HL-60/S4 (cell line): ENCODE results near the gene DPF1.

Experiments
- in situ Hi-C: fragments of 300-500 bp; cut with MboI; formaldehyde crosslinking; loops from 2 replicates; pipeline ENCODE4 v1.14.3; 2022; ENCODE audit warnings: low sequenced_read_pairs

The DPF1 gene

DNA sequence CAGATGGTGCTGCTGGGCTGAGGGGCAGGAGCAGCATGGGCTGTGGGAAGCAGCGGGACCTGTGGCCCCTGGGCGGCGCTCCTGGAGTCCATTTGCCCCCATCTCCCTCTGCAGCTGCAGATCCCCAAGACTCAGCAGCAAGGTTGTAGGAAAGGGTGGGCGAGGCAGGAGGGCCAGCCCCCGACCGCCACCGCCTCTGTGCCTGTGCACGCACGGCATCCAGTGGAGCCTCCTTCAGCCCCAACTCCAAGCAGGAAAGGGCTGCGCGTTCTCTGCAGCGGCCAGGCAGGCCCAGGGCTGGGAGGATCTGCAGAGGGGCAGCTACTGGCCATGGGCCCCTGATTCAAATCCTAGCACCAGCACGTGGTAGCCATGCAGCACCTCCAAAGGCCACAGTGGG, 20.8 kb downstream of the DPF1 start:
- in situ Hi-C loops, result no loop called here

DNA sequence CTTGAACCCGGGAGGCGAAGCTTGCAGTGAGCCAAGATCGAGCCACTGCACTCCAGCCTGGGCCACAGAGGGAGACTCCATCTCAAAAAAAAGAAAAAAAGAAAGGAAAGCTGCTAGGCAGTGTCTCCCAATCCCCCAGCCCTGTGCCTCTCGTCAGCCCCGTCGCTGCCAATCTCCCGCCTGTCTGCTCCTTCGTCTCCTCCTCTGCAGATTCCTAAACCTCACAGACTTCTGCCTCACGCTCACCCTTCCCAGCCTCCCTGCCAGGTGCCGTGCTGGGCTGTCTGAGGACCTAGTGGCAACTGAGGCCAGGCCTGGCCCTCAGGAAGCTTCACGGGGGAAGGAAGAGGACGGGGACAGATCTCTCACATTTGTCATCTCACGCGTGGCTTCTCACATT, 21.5 kb downstream of the DPF1 start:
- in situ Hi-C loops, result no loop called here

DNA sequence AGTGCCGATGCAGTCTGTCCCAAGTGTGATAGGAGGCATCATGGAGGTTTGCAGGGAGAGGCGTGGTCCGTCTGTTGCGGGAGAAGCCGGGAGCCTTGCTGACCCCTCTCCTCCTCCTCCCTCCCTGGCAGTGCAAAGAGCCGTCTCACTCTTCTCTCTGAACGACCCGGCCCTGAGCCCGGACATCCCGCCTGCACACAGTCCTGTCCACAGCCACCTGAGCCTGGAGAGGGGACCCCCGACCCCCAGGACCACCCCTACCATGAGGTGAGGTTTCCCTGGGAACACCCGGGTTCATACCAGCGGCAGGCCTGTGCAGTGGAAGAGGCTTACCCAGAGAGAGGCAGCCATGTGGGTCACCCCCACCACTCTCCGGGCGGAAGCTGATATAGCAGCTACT, 22.3 kb downstream of the DPF1 start:
- in situ Hi-C loops, result no loop called here

DNA sequence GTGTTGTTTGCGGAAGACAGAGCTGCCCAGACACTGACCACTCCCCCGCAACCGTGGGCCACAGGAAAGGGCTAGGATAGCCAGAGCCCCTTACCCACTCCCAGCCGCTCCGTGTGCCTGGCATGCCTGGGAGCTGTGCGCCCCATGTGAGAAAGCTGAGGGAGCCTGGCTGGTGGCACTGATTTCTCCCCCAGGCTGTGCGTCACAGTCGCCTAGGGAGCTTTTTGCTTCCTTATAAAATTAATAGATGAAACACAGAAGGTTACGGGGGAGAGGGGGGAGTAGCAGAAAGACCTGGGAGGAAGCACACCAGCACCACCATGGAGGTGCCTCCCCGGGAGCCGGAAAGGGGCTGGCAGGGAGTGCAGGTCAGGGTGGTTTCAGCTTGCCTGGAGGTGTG, 24.7 kb downstream of the DPF1 start:
- in situ Hi-C loops, result no loop called here

DNA sequence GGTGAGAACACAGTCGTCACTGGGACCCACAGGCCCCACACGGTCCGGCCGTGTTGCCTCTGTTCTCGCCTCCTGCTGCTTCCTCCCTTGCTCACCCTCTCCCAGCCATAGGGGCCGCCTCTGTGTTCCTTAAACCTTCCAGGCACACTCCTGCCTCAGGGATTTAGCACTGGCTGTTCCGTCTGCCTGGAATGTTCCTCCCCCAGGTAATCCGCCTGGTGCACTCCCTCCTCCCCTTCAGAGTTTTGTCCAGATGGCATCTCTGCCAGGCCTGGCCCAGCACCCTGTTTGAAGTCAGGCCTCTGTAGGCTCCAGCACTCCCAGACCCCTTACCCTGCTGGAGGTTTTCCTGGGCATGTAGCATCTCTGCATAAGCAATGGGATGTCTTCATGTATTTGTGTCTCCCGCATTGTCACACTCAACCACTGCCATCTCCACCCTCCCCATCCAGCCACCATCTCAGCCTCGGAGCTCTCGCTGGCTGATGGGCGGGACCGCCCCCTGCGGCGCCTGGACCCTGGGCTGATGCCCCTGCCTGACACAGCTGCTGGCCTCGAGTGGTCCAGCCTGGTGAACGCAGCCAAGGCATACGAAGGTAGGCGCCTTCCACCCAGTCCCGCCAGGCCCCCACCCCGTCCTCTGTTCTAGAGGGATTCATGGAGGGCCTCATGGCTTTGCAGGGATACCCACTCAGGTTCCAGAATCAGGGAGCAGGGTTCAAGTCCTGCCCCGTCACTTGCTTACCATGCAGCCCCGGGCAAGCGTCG, 25.9 kb downstream of the DPF1 start:
- in situ Hi-C loops, result no loop called here

DNA sequence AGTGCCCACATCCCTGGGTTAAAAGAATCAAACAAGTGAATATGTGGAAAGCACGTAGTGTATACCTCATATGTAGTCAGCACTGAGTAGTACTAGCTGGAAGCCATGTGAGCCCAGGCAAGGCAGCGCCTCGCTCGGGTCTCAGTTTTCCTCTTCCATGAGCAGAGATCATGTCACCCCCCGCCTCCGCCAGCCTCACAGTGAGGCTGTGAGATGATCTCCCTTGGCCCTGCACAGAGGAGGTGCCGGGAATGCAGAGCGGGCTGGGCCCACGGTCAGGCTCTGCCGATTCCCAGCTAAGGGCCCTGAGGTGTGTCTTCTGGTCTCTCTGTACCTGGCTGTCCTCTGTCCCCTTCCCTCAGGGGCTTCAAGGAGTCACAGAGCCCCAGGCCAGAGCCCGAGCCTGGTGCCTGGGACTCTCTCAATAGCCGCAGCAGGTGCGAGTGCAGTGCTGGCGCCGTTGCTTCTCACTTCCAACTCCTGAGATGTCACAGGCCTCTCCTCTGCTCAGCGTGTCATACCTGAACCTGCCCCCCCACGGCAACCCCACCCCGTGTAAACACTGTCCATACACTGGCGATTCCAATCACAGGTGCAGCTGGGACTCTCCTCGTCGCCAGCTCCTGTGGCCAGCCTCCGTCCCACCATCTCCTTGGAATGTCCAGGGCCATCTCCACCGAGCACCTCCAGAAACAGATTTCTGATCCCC, 26.9 kb downstream of the DPF1 start:
- in situ Hi-C loops, result no loop called here

DNA sequence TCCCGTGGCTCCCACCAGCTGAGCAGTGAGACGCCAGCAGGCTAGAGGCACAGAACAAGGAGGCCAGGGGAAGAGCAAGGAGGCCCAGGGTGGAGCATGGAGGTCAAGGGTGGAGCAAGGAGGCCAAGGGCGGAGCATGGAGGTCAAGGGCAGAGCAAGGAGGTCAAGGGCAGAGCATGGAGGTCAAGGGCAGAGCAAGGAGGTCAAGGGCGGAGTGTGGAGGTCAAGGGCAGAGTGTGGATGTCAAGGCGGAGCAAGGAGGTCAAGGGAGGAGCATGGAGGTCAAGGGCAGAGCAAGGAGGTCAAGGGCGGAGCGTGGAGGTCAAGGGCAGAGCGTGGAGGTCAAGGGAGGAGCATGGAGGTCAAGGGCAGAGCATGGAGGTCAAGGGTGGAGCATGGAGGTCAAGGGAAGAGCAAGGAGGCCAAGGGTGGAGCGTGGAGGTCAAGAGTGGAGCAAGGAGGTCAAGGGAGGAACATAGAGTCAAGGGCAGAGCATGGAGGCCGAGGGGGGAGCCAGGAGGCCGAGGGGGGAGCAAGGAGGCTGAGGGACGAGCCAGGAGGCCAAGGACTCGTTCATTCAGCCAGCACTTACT, 27.7 kb downstream of the DPF1 start:
- in situ Hi-C loops, result no loop called here

DNA sequence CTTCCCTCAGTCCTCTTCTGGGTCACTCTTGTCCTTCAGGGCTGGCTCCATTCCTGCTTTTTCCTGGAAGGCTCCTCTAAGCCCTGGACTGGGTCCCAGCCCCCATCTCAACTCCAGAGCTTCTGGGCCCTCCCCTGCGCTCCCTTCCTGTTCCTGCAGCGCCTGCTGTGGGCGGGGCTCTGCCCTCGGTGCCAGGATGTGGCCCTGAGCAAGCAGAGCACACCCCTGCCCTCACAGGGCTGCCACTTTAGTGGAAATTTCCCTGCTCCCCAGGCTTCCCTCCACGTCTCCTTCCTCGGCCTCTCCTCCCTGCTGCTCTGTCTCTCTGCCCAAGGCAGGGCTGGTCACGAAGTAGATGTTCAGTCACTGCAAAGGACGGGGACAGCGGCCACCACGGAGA, 28.8 kb downstream of the DPF1 start:
- in situ Hi-C loops, result no loop called here

DNA sequence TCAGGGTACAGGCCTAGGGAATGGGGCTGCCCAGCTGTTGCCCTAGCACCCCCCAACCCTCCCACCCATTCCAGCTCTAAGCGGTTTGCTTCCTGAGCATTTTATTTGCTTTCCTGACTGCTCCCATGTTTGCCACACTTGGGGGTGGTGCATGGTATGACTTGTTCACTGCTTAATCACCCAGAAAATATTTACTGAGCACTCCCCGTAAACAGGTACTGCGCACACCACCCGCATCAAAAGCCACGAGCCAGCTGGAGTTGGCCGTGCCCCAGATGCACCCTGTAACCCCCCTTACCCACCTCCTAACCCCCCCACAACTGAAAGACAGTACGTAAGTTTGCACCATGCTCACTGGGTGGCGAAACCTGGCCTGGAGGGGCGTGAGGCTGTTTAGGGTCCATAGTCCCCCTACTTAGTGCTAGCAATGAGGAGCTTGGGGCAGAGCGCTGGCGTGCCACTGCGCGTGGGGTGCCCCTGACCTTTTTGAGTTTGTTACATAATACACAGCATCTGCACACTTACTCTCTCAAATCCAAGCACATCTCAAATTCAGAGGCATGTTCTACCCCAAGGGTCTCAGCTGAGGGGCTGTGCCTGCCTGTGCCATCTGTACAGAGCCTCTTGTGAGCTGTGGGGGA, 29.8 kb downstream of the DPF1 start:
- in situ Hi-C loops, result no loop called here

DNA sequence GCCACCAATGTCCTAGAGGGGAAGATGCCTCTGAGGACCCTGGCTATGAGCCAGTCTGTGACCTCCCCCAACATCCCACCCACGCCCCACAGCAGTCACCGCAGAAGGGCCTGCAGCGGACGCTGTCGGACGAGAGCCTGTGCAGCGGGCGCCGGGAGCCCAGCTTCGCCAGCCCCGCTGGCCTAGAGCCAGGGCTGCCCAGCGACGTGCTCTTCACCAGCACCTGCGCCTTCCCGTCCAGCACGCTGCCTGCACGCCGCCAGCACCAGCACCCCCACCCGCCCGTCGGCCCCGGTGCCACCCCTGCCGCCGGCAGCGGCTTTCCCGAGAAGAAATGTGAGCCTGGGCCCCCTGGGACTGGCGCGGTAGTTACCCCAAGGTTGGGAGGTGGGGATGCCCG, 30.6 kb downstream of the DPF1 start:
- in situ Hi-C loops, result no loop called here

DNA sequence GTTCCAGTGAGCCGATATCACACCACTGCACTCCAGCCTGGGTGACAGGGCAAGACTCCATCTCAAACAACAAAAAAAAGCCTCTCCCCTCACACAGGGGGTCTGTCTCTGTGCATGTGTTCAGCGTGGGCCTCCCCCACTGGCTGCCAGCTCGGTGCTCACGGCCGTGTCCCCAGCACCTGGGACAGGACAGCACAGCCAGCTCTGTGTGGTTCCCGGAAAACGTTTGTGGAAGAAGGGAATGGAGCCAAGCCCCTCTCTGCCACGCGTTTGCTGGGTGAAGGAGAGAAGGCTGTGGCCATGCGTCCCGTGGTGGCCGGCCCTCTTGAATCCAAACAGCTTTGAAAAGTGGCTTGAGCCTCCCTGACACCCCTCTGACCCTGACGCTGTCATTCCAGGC, 32.3 kb downstream of the DPF1 start:
- in situ Hi-C loops, result no loop called here

DNA sequence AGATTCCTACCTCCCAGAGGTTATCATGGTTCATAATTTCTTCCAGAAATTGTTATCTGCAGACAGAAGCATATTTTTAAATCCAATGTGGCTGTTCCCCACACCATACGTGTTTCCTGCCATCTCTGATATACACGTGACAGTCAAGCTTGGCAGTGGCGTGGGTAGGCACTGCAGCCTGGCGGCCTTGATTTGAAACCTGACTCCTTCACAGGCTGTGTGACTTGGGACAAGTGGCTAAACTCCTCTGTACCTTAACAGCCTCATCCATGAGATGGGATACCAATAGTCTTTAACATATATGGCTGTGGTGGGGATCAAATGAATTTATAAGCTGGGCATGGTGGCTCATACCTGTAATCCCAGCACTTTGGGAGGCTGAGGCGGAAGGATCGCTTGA, 33.2 kb downstream of the DPF1 start:
- in situ Hi-C loops, result no loop called here

DNA sequence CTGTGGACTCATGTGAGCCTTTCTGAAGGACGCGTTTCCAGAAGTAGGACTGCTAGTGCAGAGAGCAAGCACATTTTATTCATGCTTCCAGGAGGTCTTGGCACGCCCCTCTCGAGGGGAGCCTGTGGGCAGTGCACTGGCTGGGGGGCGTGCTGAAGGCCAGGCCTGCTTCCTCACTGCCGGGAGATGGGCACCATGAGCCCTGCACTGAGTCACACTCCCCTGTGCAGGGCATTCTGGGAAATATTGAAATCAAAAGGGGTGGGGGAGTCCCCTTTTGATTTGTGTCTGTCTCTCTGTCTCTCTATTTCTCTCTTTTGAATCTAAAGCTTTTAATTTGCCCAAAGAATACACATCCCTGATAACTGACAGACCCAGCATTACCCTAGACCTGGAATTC, 34.0 kb downstream of the DPF1 start:
- in situ Hi-C loops, result no loop called here

DNA sequence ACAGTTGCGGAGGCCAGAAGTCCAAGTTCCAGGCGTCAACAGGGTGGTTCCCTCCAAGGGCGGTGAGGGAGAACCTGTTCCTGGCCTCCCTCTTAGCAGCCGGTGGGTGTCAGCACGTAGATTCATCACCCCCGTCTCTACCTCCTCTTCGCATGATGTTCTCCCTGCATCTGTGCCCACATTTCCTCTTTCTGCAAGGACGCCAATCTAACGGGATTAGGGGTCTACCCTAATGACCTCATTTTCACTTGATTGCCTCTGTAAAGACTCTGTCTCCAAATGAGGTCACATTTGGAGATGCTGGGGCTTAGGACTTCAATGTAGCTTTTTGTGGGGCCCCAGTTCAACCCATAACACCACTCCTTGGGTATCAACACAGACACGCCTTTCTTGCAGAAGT, 38.5 kb downstream of the DPF1 start:
- in situ Hi-C loops, result no loop called here

DNA sequence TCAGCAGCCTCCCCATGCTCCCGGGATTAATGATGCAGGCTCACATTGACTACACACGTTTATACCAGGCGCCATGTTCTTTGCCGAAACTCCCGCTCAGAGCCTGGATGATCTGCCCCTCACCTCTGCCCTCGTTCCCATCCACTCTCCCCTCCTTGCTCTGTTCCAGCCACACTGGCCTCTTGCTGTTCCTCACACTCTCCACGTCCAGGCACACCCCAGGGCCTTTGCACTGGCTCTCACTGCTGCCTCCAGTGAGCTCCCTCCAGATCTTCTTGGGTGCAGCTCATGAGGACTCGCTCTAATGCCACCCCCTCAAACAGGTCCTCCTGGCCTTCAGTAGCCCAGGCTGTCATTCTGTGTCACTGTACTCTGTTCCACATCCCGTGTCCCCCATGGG, 39.2 kb downstream of the DPF1 start:
- in situ Hi-C loops, result no loop called here

DNA sequence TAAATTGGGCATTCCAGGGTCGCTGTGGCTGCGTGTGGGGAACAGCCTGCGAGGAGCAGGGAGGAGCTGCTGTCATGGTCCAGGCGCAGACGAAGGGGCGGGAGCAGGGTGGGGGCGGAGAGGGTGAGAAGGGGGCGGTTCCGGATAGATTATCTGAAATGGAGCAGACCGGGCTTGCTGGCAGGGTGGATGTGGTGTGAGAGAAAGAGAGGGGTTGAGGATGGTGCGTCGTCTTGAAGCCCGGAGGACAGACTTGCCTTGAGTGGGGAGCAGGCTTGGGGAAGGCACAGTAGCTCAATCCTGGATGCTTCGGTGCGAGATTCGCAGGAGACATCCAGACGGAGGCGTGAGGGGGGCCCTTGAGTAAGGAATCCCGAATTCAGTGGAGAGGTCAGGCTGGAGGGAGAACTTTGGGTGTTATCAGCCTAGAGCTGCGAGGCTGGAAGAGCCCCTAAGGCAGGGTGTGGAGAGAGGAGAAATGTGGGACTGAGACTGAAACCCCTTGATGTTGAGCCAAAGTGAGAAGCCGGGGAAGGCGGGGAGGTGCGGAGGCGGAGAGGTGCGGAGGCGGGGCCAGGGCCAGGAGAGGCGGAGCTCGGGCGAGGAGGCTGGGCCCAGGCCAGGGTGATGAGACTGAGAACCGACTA, 40.6 kb downstream of the DPF1 start:
- in situ Hi-C loops, result no loop called here

DNA sequence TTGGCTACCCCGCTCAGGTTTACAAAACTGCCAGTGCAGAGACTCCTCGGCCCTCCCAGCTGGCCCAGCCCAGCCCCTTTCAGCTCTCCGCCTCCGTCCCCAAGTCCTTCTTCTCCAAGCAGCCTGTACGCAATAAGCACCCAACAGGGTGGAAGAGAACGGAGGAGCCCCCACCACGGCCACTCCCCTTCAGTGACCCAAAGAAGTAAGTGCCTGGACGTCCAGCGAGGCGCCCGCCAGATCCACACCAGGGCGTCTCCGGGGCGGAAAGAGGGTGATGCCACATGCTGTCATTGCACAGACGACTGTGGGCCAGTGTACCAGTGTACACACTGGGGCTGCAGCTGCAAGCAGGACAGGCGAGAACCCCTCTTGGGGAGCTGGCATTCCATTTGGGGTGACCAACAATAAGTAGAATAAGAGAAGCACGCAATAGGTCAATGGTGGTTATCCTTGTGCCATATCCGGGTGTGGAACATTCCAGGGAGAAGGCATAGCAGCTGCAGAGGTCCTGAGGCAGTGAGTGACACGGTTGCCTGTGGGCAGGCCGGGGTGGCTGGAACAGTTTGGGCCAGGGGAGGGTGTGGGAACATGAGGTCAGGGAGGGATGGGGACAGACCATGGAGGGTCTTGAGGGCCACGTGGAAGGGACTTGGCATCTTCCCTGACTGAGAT, 41.3 kb downstream of the DPF1 start:
- in situ Hi-C loops, result no loop called here

DNA sequence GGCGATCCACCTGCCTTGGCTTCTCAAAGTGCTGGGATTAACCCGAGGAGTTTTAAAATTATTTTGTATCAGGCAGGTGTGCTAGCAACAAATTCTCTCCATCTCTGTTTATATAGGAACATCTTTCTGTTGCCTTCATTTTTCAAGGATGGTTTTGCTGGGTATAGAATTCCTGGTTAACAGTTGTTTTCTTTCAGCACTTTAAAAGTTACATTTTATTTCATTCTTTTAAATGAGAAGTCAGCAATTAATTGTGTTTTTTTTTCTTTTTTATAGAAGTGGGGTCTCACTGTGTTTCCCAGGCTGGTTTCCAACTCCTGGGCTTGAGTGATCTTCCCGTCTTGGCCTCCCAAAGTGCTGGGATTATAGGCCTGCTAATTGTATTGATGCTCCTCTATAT, 44.0 kb downstream of the DPF1 start:
- in situ Hi-C loops, result no loop called here

DNA sequence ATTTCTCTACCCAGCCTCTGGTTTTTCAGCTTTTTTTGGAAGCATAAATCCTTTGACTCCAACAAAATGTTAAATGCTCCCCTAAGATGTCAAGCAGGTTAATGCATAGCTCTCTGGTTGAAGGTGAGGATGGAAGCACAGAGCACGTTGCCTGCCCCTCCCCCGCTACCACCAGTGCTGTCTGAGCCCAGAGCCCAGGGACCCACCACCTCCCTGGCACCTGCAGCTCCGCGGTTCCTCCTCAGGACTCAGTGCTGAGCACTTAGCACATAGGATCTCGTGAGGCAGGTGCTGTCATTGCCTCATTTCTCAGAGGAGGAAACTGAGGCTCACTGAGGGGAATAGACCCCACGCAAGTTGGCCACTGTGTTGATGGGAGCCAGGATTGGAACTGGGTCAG, 48.6 kb downstream of the DPF1 start:
- in situ Hi-C loops, result no loop called here

DNA sequence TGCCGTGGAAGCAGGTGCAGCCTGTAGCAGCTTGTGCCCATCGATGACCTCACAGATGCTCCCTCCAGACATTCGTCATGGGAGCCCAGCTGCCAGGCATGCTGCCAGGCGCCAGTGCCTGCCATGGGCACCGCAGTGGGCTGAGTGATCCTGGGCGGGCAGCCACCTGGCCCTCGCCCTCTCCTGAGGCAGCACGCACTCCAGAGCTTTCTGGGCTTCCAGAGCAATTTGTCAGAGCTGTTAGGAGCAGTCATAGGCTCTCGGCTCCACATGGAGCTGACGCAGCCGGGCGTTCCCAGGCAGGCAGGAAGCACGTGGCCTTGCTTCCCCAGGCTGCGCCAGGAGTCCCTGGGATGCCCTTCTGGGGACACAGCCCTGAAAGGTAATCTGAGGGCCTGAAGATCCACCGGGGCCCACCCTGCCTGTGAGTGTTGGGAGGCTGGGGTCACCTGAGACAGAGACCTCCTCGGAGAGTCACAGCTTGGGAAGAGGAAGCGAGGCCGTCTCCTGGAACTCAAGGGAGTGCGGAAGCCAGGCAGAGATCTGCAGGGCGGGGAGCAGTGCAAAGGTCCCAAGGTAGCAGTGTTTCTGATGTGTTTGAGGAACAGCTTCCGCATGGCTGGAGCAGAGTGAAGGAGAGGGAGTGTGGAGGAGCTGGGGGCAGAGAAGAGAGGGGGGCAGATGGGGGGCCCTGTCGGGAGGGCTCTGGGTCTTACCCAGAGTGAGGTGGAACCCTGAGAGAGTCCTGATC, 50.6 kb downstream of the DPF1 start:
- in situ Hi-C loops, result no loop called here
